ENCODE data around the gene RTL1. TPM values are rescaled to one million over a fixed set of nuclear protein-coding genes. Genes with fewer than 3 reads are reported as not detected.

RTL1 gene
- total RNA-seq, 1 experiment from 2014 or later = not detected

- DNase-seq = no peak
- Histone ChIP-seq H4K20me1 (ENCODE audit: control insufficient read depth, insufficient read depth, insufficient read length) (no peaks in the 10 kb centered on the region), H3K23me2 (ENCODE audit: insufficient read length, low read depth, low read length, poor library complexity, severe bottlenecking) (no peaks in the 10 kb centered on the region), H2AK5ac (ENCODE audit: insufficient read length, low read length) (no peak overlapping the region), H4K8ac (replicated peaks; ENCODE audit: insufficient read length, low read depth, low read length) (no peak overlapping the region), H2BK12ac (ENCODE audit: insufficient read length, low read depth, low read length) (no peak overlapping the region), H2AFZ (ENCODE audit: low read length) (no peak overlapping the region), H3K18ac (ENCODE audit: insufficient read length, low read depth, low read length) (no peak overlapping the region), H3K4ac (ENCODE audit: low read depth, low read length) (no peak overlapping the region), H3K9me3 (ENCODE audit: control insufficient read depth, low read depth, low read length) (no peaks in the 10 kb centered on the region), H3K4me2 (ENCODE audit: insufficient read depth, insufficient read length, low read length) (no peak overlapping the region), H3K14ac (ENCODE audit: insufficient read depth, low read length) (no peak overlapping the region), H2BK15ac (ENCODE audit: low read depth, low read length) (no peak overlapping the region), H3K79me2 (ENCODE audit: insufficient read depth, low read length) (no peaks in the 10 kb centered on the region), H3T11ph (ENCODE audit: low read length) (no peak overlapping the region), H4K5ac (ENCODE audit: insufficient read length, low read depth, low read length) (no peak overlapping the region), H4K91ac (ENCODE audit: insufficient read length, low read depth, low read length) (no peak overlapping the region), H3K27me3 (ENCODE audit: insufficient read depth, low read length) (no peaks in the 10 kb centered on the region), H3K9ac (ENCODE audit: extremely low read depth, insufficient read length, low read length) (no peak overlapping the region), H2BK120ac (ENCODE audit: low read depth, low read length, poor library complexity, severe bottlenecking) (no peak overlapping the region), H3K56ac (ENCODE audit: insufficient read length, low read depth, low read length) (no peak overlapping the region), H2BK20ac (ENCODE audit: low read depth, low read length, poor library complexity, severe bottlenecking) (no peak overlapping the region), H3K79me1 (ENCODE audit: insufficient read depth, low read depth, low read length, poor library complexity, severe bottlenecking) (no peaks in the 10 kb centered on the region), H2BK5ac (ENCODE audit: insufficient read length, low read length) (no peak overlapping the region), H3K27ac (ENCODE audit: insufficient read length, low read depth, low read length) (no peak overlapping the region), H3K23ac (ENCODE audit: insufficient read length, low read depth, low read length) (no peak overlapping the region), H3K4me1 (ENCODE audit: insufficient read depth, low read length) (no peaks in the 10 kb centered on the region)
- Mint-ChIP-seq H3K4me3 (no peak overlapping the region; a peak in 1 of 5 replicates), H3K4me1 (peaks cover 0 to 4% of the 10 kb centered on the region in 2 experiments; a peak in 2 of 4 replicates), H3K27me3 (ENCODE audit: low read depth) (peaks cover 5% of the 10 kb centered on the region), H3K9me3 (no peaks in the 10 kb centered on the region; a peak in 1 of 5 replicates), H3K27ac (no peak overlapping the region; a peak in 2 of 7 replicates), H3K36me3 (ENCODE audit: insufficient read depth in 1 of 3, low read depth in 3 of 3) (no peaks in the 10 kb centered on the region)
- no CpG with 5 or more reads among the region's 20 CpGs for WGBS (ENCODE audit: extremely low coverage, insufficient read length, low lambda C conversion rate)
- no peak for TF ChIP-seq CTCF (conservative IDR thresholded peaks at IDR 0.05)
Measured at GRCh38 chr14:100856056-100856950, 47.2 kb downstream of the RTL1 start.

Measured in H9 (cell line).